ENCODE data around the gene MKKS.
A peak's percentile ranks its signal among the peaks of the same experiment; 100 is the strongest.
"Not testable (repeated sequence)": the region's sequence is repeated elsewhere in the genome, so short reads cannot be mapped to it uniquely, and the experiment has no call there.

MKKS gene

GRCh38 chr20:10448270-10449156, 14.5 kb upstream of the MKKS start:
- no peak for DNase-seq

- peak; percentile 46 to 64 for DNase-seq
Observed at GRCh38 chr20:10447028-10447427, 13.0 kb upstream of the MKKS start.

GRCh38 chr20:10445758-10446157, 11.7 kb upstream of the MKKS start:
- no peak for DNase-seq

- DNase-seq, result no peak
Observed at GRCh38 chr20:10443936-10444335, 9.9 kb upstream of the MKKS start.

GRCh38 chr20:10438217-10438616, 4.2 kb upstream of the MKKS start:
- DNase-seq, result no peak

GRCh38 chr20:10436053-10436699, 2.2 kb upstream of the MKKS start:
- no peak for DNase-seq

GRCh38 chr20:10434832-10435812, 1.1 kb upstream of the MKKS start, which contains the start of gene SLX4IP:
SLX4IP (plus strand) TSS chr20:10435305; CDS start chr20:10458205, 22,900 bp downstream.
- DNase-seq, result peak; percentile 90 to 92

GRCh38 chr20:10434467-10434831, 427 bp upstream of the MKKS start:
- DNase-seq, result peak; percentile 86 to 87

- no peak for DNase-seq
Observed at GRCh38 chr20:10433014-10433622, 904 bp downstream of the MKKS start.

GRCh38 chr20:10432079-10432478, 1.9 kb downstream of the MKKS start:
- DNase-seq, result no peak

GRCh38 chr20:10430704-10431103, 3.3 kb downstream of the MKKS start:
- DNase-seq, result no peak

GRCh38 chr20:10430000-10430466, 4.0 kb downstream of the MKKS start:
- no peak for DNase-seq

- no peak for DNase-seq
Observed at GRCh38 chr20:10429443-10429981, 4.5 kb downstream of the MKKS start.

- no peak for DNase-seq
Observed at GRCh38 chr20:10428008-10428407, 6.0 kb downstream of the MKKS start.

- peak; percentile 30 to 49 for DNase-seq
Observed at GRCh38 chr20:10427060-10427692, 6.8 kb downstream of the MKKS start.

- DNase-seq, result no peak
Observed at GRCh38 chr20:10423735-10424134, 10.3 kb downstream of the MKKS start.

- no peak for DNase-seq
Observed at GRCh38 chr20:10419550-10420133, 14.4 kb downstream of the MKKS start.

- DNase-seq, result not testable (repeated sequence)
Observed at GRCh38 chr20:10417218-10417617, 16.8 kb downstream of the MKKS start.

GRCh38 chr20:10415013-10415650, 18.9 kb downstream of the MKKS start:
- no peak for DNase-seq

GRCh38 chr20:10412591-10413408, 21.2 kb downstream of the MKKS start:
- no peak for DNase-seq
